Endothelial cell of umbilical vein (primary cell): ENCODE results near the gene ZNF763. TPM values are rescaled to one million over a fixed set of nuclear protein-coding genes. Genes with fewer than 3 reads are reported as not detected.
"Not testable (repeated sequence)": the region's sequence is repeated elsewhere in the genome, so short reads cannot be mapped to it uniquely, and the experiment has no call there.

Source experiments
- BruUV-seq: library from RNA; stranded (reverse); fragments of 400-500 nt; replicated peaks from 2 replicates; lab custom pipeline; 2021; lab: Mats Ljungman, UMichigan
- CTCF ChIA-PET: fragments of 300-600, 350-600 bp; sonication (Branson Sonifier 250); formaldehyde crosslinking; loops from one replicate; lab custom pipeline; 2021; ENCODE audit warnings: antibody characterized with exemption, inconsistent platforms; lab: Charles Lee
- POLR2A ChIA-PET: fragments of 300-600, 350-600 bp; sonication (Branson Sonifier 250); formaldehyde crosslinking; loops from one replicate; lab custom pipeline; 2021; ENCODE audit warnings: antibody characterized with exemption, inconsistent platforms; lab: Charles Lee
- DNase-seq: peaks from one replicate; pipeline ENCODE4 v3.0.0-alpha.2; 2011; ENCODE audit warnings: low read depth, low spot score
- FAIRE-seq: peaks from 2 replicates; lab custom pipeline; 2011; peaks lifted over from hg19 to GRCh38; lab: Jason Lieb, UNC
- H2AFZ ChIP-seq: 2 replicates; pipeline ENCODE4 v1.6.0; 2012; ENCODE audit warnings: low read depth, low read length, control low read depth, inconsistent platforms
- H3K27ac ChIP-seq: 2 replicates; pipeline ENCODE4 v1.5.1; 2011; ENCODE audit warnings: low read depth, mild to moderate bottlenecking, control low read depth, low read length, moderate library complexity; ENCODE audit not compliant: insufficient read depth
- H3K27me3 ChIP-seq, 2 experiments: 2 replicates each; pipeline versions ENCODE4 v1.6.0 to v1.6.1; 2011; ENCODE audit warnings: low read length in 2 of 2, mixed read lengths in 1 of 2; ENCODE audit not compliant: control insufficient read depth in 2 of 2, insufficient read depth in 2 of 2
- H3K36me3 ChIP-seq, 2 experiments: 2 replicates in 1 of 2; 3 replicates in 1 of 2; pipeline ENCODE4 v1.5.1; 2011; ENCODE audit warnings: low read length in 2 of 2, mild to moderate bottlenecking in 1 of 2, moderate library complexity in 1 of 2; ENCODE audit not compliant: control insufficient read depth in 2 of 2, insufficient read depth in 2 of 2; ENCODE audit errors: extremely low read depth in 1 of 2
- H3K4me1 ChIP-seq: 3 replicates; pipeline ENCODE4 v1.5.1; 2011; ENCODE audit warnings: mild to moderate bottlenecking, low read length; ENCODE audit not compliant: control insufficient read depth, insufficient read depth; ENCODE audit errors: extremely low read depth
- H3K4me2 ChIP-seq: 2 replicates; pipeline ENCODE4 v1.6.1; 2011; ENCODE audit warnings: low read length, control low read depth, mixed read lengths; ENCODE audit not compliant: insufficient read depth
- H3K4me3 ChIP-seq, 3 experiments: fragments of 200-600 bp in 1 of 3; sonication (generic), shearing (Covaris generic) in 1 of 3; replicated peaks in 1 of 3; 2 replicates each; pipeline ENCODE4 v1.5.1; 2011 to 2016; ENCODE audit warnings: control low read depth in 3 of 3, low read length in 3 of 3, mild to moderate bottlenecking in 2 of 3, inconsistent platforms in 1 of 3, low read depth in 1 of 3, moderate library complexity in 1 of 3; ENCODE audit not compliant: insufficient read depth in 1 of 3
- H3K79me2 ChIP-seq: 2 replicates; pipeline ENCODE4 v1.6.0; 2012; ENCODE audit warnings: low read length, inconsistent platforms; ENCODE audit not compliant: control insufficient read depth, insufficient read depth
- H3K9ac ChIP-seq: replicated peaks from 2 replicates; pipeline ENCODE3; 2011; ENCODE audit warnings: low read length, control low read depth; ENCODE audit not compliant: insufficient read depth; ENCODE audit errors: extremely low read depth
- H3K9me1 ChIP-seq: replicated peaks from 3 replicates; pipeline ENCODE4 v1.6.0; 2011; ENCODE audit warnings: mild to moderate bottlenecking, low read length; ENCODE audit not compliant: control insufficient read depth, insufficient read depth; ENCODE audit errors: extremely low read depth
- H3K9me3 ChIP-seq: replicated peaks from 2 replicates; pipeline ENCODE4 v1.5.1; 2012; ENCODE audit warnings: low read length, inconsistent platforms; ENCODE audit not compliant: control insufficient read depth, insufficient read depth
- H4K20me1 ChIP-seq: replicated peaks from 2 replicates; pipeline ENCODE3; 2011; ENCODE audit warnings: mild to moderate bottlenecking, low read length; ENCODE audit not compliant: control insufficient read depth, insufficient read depth; ENCODE audit errors: extremely low read depth
- EZH2 ChIP-seq: IDR thresholded peaks from 2 replicates; pipeline ENCODE4 v1.6.1; 2012; ENCODE audit warnings: borderline replicate concordance, low read depth, mild to moderate bottlenecking, moderate library complexity, low read length, inconsistent platforms; ENCODE audit not compliant: severe bottlenecking
- dilution Hi-C: fragments of 300-500 bp; cut with MboI; formaldehyde crosslinking; loops from one replicate; pipeline ENCODE4 v1.15.0; 2019; ENCODE audit warnings: low sequenced_read_pairs; ENCODE audit not compliant: extremely low pct_ligation_motif_present
- intact Hi-C: fragments of 100-400 bp; cut with micrococcal nuclease; formaldehyde crosslinking; loops from one replicate; pipeline ENCODE4 v1.10.0; 2022
- polyA plus RNA-seq, 4 experiments: library from polyadenylated mRNA; depleted of rRNA in 3 of 4; stranded (reverse) in 3 of 4; unstranded in 1 of 4; fragments of >200 nt; gene quantifications; 2 replicates each; pipeline versions ENCODE4 v1.2.1 to v1.2.3, GENCODE V29; 2011 to 2012; ENCODE audit warnings: missing spikeins in 1 of 4
- total RNA-seq: library from RNA; stranded (reverse); gene quantifications from 2 replicates; pipeline ENCODE4 v1.2.3, GENCODE V29; 2021

The ZNF763 gene
- total and polyA plus RNA-seq, 2 donors (not counting 3 experiments of a cell fraction or from before 2014, with no cell fraction given): 0.17 to 0.77 TPM

GRCh38 chr19:11931513-11931912, 33.3 kb upstream of the ZNF763 start:
- Histone ChIP-seq H3K79me2 (peaks cover 6% of the 10 kb centered on the region), H3K27me3 (no peaks in the 10 kb centered on the region), H3K36me3 (no peaks in the 10 kb centered on the region), H3K4me2 (no peak overlapping the region), H4K20me1 (no peaks in the 10 kb centered on the region), H2AFZ (no peak overlapping the region), H3K9ac (no peak overlapping the region), H3K4me1 (no peaks in the 10 kb centered on the region), H3K27ac (no peak overlapping the region), H3K4me3 (no peak overlapping the region), H3K9me1 (no peaks in the 10 kb centered on the region), H3K9me3 (no peaks in the 10 kb centered on the region)
- FAIRE-seq: no peak
- CTCF ChIA-PET: no interaction called here
- no peak for DNase-seq
- POLR2A ChIA-PET: no interaction called here
- BruUV-seq: no TSS peak
- dilution Hi-C loops: no loop called here
- intact Hi-C loops: no loop called here
- no peak for TF ChIP-seq EZH2

- H3K4me1 ChIP-seq, H3K4me3 ChIP-seq, BruUV-seq, dilution Hi-C loops, H3K9me3 ChIP-seq, H3K4me2 ChIP-seq, CTCF ChIA-PET, H3K36me3 ChIP-seq, H2AFZ ChIP-seq, H4K20me1 ChIP-seq, intact Hi-C loops, H3K9me1 ChIP-seq, H3K27me3 ChIP-seq, H3K9ac ChIP-seq, H3K27ac ChIP-seq, FAIRE-seq, DNase-seq, POLR2A ChIA-PET: not testable (repeated sequence)
- H3K79me2 ChIP-seq: peaks cover 10% of the 10 kb centered on the region
These were observed 29.0 kb upstream of the ZNF763 start for GRCh38 chr19:11935829-11936228.

GRCh38 chr19:11938383-11938782, 26.5 kb upstream of the ZNF763 start:
- H3K36me3 ChIP-seq, DNase-seq, H2AFZ ChIP-seq, H3K9ac ChIP-seq, H3K9me3 ChIP-seq, H3K27ac ChIP-seq, intact Hi-C loops, H4K20me1 ChIP-seq, dilution Hi-C loops, POLR2A ChIA-PET, H3K27me3 ChIP-seq, H3K9me1 ChIP-seq, CTCF ChIA-PET, FAIRE-seq, BruUV-seq, H3K4me2 ChIP-seq, H3K4me1 ChIP-seq, H3K4me3 ChIP-seq: not testable (repeated sequence)
- peaks cover 10% of the 10 kb centered on the region for H3K79me2 ChIP-seq

GRCh38 chr19:11941361-11941887, 23.4 kb upstream of the ZNF763 start:
- not testable (repeated sequence) for H3K9me3 ChIP-seq

More at GRCh38 chr19:11941361-11941887, 23.4 kb upstream of the ZNF763 start:
- POLR2A ChIA-PET, H3K27me3 ChIP-seq, DNase-seq, FAIRE-seq, H3K36me3 ChIP-seq, H3K9ac ChIP-seq, dilution Hi-C loops, H3K4me3 ChIP-seq, H3K27ac ChIP-seq, CTCF ChIA-PET, BruUV-seq, H3K4me2 ChIP-seq, intact Hi-C loops, H2AFZ ChIP-seq, H3K4me1 ChIP-seq, H3K79me2 ChIP-seq, H3K9me1 ChIP-seq, H4K20me1 ChIP-seq: not testable (repeated sequence)
